ENCODE results near the gene SP2.
A peak's percentile ranks its signal among the peaks of the same experiment; 100 is the strongest.

Gene SP2

DNA sequence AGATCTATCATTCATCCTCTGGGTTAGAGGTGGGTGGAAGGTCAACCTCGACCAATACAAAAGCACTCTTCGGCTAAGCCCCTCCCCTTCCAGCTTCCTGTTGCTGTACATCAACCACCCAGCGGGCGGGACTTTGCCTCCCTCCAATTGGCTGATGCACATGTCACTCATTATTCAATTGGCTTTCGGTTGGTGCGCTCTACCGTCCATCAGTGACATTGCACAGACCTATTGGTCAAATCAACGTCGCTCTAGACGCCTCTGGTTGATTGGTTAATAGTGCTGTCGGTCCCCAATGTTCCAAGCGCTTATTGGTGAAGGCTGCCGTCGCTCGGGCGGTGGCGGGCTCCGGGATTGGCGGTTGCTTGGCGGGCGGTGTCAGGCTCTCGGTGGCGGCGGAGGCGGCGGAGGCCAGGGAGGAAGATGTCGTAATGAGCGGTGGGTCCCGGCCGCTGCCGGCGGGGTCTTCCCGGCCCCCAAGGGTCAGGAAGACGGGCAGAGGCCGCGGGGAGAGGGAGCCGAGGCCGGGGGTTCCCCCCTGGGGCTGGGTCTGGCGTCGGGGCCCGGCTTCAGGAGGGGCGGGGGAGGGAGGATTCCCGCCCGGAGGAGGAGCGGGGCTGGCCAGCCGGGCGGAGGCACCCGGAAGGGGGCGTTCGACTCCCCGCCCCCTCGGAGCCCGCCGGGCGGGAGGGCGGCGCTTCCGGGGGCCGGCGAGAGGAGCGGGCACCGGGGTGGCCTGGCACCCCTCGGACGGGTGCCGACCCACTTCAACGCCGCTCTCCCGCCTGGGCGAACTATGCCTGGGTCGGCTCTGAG, at the start of gene SP2:
SP2 (plus strand) TSS at position 381 of the 816 bp plus-strand sequence; CDS start at position 432, 51 bp downstream.
- DNase-seq = peak; percentile 100

DNA sequence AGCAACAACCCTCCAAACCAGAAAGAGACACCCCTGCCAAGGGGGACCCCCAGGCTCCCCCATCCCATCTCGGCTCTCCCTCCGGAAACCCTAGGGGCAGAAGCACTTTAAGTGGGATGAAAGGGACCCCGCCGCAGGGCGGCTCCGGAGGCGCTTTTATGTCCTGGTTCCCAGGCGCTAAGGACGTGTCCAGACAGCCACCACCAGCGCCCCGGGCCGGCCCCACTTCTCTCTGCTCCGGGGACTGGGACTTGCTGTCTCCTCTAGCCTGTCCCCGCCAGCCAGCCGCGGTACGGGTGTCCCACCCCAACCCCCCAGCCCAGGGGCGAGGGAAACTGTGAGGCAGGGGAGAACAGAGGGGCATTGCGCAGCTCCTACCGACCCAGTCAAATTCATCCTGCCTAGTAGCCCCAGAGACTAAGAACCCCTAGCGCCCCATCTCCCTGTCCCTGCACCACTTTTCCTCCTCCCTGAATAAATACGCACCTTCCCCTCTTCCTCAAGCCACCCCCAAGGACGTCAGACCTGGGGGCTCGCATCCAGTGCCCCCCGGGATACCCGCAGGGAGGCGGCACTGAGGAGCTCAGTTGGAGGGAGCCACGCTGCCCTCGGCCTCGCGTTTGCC, 49.2 kb upstream of the SP2 start:
- peak in 1 of 2 experiments; percentile 31 for DNase-seq

DNA sequence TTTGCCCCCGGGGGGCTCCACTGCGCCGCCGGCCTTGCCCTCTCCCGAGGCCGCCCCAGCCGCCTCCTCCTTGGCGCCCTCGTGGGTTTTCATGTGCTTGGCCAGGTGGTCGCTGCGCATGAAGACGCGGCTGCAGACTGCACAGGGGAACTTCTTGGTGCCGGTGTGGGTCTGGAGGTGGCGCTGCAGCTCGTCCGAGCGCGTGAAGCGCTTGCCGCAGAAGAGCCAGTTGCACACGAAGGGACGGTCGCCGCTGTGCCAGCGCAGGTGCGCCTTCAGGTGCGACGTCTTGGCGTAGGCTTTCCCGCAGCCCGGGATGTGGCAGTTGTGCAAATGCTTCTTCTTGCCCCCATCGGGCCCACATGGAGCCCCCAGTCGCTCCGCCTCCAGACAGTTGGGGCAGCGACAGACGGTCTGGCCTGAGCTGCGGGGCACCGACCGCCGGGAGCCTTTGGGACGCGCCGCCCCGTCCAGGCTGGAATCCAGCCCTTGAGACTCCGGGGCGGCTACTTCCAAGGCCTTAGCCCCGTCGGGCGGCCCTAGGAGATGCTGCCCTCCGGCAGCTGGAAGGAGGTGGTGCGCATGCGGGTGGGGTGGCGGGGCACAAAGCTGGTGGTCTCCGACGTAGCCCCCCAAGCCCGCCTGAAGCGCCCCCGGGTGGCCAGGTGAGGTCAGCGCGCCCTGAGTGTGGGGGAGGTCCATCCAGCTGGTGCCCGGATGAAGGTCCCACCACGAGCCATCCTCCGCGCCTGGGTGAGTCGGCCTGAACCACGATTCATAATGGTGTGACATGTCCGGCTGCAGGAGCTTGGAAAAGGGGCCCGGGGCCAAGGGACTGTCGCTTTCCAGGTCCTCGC, 48.5 kb upstream of the SP2 start:
- DNase-seq = peak; percentile 52 to 60

GRCh38 chr17:47848198-47848513, 47.9 kb upstream of the SP2 start:
- DNase-seq = no peak

- no peak for DNase-seq
These were observed 45.7 kb upstream of the SP2 start for GRCh38 chr17:47850373-47850691.

- peak; percentile 22 to 24 for DNase-seq
These were observed 45.1 kb upstream of the SP2 start, which contains the start of gene SP6 for GRCh38 chr17:47850692-47851573. Gene SP6 (minus strand): TSS chr17:47851163. CDS start chr17:47848429, 2,734 bp downstream.

DNA sequence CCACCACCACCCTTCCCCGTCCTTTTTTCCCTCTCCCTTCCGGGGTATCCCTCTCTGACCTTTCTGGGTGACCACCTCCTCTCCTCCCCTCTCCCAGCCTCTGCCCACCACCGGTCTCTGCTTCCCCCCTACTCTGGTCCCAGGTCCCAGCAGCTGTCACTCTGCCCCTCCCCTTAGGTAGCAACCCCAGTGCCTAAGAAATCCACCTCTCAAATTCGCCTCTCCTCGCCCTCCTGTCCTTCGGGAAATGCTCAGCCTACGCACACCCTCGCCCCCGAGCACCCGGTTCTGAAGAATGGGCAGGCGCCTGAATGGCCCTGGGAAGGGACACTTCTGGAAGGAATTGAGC, 44.3 kb upstream of the SP2 start:
- no peak for DNase-seq

DNA sequence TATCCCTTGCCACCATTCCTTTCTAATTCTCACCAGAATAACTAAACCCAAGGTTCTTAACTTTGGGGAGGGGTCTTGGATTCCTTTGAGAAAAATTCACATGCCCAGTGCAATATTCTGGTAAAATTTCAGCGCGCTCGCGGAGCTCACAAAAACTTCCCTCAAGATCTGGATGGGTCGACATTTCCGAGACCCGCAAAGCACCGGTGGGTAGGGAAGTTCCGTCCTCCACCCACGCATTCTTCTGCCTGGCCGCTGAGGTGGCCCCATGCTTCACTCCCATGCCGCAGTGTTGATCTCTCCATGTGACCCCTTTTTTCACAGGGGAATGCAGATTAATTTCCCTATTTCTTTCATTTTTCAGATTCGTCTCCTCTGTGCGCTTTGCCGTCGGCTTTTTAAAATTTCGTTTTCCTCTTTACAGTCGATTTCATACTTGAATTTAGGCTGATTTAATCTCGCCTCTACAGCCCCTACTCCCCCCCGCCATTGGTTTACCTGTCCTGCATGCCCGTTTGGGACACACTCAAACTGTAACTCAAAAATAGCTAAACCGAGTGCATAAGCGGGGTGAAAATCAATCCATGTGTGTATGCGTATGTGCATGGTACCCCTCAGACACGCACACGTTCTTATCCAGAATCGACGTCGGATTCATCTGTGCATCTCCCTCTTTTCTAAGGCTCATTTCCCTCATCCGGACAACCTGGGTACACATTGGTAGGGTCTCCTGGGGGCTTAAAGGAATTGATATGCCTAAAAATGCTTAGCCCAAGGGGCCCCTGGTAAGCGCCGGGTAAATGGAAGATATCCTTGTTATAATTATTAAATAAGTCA, 43.7 kb upstream of the SP2 start:
- DNase-seq = no peak

GRCh38 chr17:47853616-47854015, 42.4 kb upstream of the SP2 start:
- no peak for DNase-seq

- DNase-seq = no peak
These were observed 40.3 kb upstream of the SP2 start for GRCh38 chr17:47855737-47856136.

GRCh38 chr17:47856830-47857229, 39.2 kb upstream of the SP2 start:
- no peak for DNase-seq

DNA sequence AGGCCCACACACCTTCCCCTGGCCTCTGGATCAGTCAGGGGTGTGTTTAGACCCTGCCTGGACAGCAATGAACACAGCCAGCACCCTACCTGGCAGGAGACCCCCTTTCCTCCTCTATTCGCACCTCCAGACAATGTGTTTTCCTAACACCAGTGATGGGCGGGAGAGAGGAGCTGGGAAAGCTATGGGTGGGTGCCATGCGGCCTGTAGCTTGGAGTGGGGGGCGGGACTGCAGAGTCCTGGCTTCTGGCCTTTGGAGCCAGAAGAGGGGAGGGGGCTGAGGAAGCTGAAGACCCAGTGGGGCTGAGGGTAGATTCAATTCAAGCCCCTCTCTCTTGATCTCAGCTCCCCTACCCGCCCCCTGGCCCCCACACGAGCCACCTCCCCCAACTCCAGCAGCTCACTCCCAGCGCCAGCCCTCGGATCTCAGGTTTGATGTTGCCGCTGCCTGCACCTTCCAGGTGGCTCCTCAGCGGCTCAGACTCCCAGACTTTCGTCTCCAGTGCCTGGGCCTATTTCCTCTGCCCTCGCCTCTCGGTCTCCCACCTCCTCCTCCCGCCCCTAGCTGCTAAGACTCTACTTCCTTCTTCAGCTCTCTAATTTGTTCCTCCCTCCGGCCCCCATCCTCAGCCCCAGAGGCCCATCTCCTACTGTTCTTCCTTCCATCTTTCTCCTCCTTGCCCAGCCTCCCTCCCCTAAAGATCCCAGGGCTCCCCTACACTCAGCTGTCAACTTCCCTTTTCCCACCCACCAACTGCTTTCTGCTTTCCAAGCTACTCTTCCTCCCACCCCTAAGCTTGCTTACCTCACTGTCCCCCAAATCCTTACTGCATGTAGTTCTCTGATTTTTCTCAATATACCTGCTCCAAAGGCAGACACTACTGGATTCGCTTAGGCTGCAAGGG, 38.2 kb upstream of the SP2 start:
- peak; percentile 70 to 76 for DNase-seq

DNA sequence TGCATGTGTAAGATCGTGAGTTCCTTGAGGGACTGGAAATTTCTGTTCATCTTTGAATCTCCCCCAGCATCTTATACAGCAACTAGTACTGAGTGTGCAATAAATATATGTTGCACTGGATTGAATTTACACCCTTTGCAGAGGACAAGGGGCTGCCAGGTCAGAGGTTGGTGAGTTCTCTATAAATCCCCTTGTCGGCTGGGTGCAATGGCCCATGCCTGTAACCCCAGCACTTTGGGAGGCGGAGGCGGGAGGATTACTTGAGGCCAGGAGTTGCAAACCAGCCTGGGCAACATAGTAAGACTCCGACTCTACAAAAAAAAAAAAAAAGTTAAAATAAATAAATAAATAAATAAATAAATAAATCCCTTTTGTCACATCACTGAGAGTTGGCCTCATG, 35.6 kb upstream of the SP2 start:
- DNase-seq = no peak

GRCh38 chr17:47862621-47863440, 33.2 kb upstream of the SP2 start:
- no peak for DNase-seq

DNA sequence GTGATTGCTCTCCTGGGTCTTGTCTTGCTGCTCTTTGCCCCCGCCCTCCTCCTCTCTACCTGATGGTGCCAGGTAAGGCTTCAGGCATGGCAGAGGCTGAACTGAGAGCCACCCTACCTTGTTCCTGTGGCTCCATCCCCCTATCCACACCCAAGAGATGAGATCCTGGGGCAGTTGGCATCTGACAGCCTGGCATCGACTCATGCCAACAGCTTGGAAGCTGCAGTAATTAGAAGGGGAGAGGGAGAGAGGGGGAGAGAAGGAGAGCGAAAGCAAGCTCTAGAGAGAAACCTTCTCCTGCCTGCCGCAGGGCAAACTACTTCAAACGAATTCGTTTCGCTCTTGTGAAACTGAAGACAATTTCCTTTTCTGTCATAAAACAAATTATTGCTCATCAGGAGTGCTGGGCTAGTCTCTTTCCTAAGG, 31.2 kb upstream of the SP2 start:
- DNase-seq = no peak

- DNase-seq = no peak
These were observed 29.1 kb upstream of the SP2 start for GRCh38 chr17:47866941-47867340.

DNA sequence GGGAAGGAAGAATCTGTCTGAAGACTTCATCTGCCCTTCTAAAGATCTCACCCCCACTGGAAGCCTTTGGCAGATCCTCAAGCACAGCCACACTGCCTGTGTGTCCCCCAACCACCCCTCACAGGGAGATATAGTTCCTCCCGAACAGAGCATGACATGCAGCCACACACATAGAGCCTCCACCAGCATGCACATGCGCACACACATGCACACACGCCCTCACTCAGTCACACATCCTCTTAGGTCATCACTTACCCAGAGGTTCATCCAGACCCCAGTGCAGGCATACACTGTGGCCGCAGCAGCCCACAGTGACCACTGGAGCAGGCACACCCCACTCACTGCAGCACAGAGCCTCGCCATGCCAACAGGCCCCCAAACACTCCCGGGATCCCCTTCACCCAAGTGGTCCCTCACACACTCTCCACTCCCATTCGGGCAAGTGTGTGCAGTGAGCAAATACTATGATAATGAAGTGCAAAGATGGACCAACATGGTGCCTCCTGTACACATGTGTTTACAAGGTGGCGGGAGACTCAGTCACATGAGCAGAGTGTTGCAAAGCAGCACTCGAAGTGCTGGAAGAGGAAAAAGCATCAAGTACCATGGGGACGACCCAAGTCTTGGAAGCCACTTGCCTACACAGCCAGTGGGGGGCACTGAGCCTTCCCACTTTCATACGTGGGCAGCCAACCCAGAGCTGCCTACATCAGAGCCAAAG, 28.1 kb upstream of the SP2 start:
- DNase-seq = no peak

DNA sequence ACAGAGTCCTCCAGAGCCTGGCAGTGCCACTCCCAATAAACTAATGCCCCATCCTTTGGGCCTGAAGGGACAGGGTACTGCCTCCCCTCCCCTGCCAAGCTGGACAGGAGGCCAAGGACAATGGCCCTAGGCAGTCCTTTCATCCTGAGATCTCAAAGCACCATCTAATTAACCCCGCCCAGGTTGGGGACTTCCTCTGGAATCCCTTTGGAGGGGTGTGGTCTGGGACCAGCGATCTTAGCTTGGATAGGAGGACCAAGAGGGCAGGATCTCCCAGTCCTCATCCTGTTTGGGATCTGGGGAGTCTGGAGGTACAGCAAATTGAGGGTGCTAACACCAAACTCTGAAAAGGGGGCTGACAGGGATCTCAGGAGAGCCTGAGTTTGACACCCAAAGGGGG, 26.9 kb upstream of the SP2 start:
- DNase-seq = no peak

- no peak for DNase-seq
These were observed 26.0 kb upstream of the SP2 start for GRCh38 chr17:47870056-47870455.

Measured in Kasumi-1 (cell line).